HFF-Myc (cell line): Measurements from ENCODE around the gene GLT6D1.

ENCODE experiments used
- DNase-seq: peaks from one replicate; pipeline ENCODE4 v3.0.0-alpha.2; 2011; ENCODE audit warnings: low read depth; ENCODE audit errors: extremely low read depth
- H3K4me3 ChIP-seq: replicated peaks from 2 replicates; pipeline ENCODE4 v1.5.1; 2011; ENCODE audit warnings: low read depth, mild to moderate bottlenecking, control low read depth, low read length
- TF ChIP-seq, protein P1 (sequence below): IDR thresholded peaks from 2 replicates; pipeline ENCODE4 v1.5.1; 2012; ENCODE audit warnings: mild to moderate bottlenecking, low read depth, low read length, control low read depth; ENCODE audit errors: missing control alignments

Gene GLT6D1

GRCh38 chr9:135584934-135585333 is 54.4 kb downstream of the GLT6D1 start:
- TF ChIP-seq, protein P1, sequence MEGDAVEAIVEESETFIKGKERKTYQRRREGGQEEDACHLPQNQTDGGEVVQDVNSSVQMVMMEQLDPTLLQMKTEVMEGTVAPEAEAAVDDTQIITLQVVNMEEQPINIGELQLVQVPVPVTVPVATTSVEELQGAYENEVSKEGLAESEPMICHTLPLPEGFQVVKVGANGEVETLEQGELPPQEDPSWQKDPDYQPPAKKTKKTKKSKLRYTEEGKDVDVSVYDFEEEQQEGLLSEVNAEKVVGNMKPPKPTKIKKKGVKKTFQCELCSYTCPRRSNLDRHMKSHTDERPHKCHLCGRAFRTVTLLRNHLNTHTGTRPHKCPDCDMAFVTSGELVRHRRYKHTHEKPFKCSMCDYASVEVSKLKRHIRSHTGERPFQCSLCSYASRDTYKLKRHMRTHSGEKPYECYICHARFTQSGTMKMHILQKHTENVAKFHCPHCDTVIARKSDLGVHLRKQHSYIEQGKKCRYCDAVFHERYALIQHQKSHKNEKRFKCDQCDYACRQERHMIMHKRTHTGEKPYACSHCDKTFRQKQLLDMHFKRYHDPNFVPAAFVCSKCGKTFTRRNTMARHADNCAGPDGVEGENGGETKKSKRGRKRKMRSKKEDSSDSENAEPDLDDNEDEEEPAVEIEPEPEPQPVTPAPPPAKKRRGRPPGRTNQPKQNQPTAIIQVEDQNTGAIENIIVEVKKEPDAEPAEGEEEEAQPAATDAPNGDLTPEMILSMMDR, result no peak
- no peak overlapping the region for H3K4me3 ChIP-seq
- no peak for DNase-seq

- TF ChIP-seq, protein P1, result no peak
- H3K4me3 ChIP-seq, result no peak overlapping the region
- DNase-seq, result no peak
Measured at GRCh38 chr9:135584371-135584770, 55.0 kb downstream of the GLT6D1 start.

- no peak overlapping the region for H3K4me3 ChIP-seq
- TF ChIP-seq, protein P1, result no peak
- DNase-seq, result no peak
Measured at GRCh38 chr9:135583688-135584011, 55.7 kb downstream of the GLT6D1 start.

GRCh38 chr9:135582966-135583687 is 56.2 kb downstream of the GLT6D1 start:
- DNase-seq, result no peak
- TF ChIP-seq, protein P1, result no peak
- H3K4me3 ChIP-seq, result no peak overlapping the region

DNA sequence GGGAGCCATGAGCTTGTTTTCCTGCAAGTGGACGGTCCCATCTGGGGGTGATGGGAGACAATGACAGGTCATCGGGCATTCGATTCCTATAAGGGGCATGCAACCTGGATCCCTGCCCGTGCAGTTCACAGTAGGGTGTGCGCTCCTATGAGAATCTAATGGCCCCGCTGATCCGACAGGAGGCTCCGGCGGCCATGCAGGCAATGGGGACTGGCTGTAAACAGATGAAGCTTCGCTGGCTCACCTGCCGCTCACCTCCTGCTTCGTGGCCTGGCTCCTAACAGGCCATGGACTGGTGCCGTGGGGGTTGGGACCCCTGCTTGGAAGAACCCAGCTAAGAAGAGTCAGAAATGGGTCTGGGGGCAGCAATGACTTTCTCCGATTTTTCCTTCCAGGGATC is 56.8 kb downstream of the GLT6D1 start:
- no peak overlapping the region for H3K4me3 ChIP-seq
- TF ChIP-seq, protein P1, result no peak
- no peak for DNase-seq

DNA sequence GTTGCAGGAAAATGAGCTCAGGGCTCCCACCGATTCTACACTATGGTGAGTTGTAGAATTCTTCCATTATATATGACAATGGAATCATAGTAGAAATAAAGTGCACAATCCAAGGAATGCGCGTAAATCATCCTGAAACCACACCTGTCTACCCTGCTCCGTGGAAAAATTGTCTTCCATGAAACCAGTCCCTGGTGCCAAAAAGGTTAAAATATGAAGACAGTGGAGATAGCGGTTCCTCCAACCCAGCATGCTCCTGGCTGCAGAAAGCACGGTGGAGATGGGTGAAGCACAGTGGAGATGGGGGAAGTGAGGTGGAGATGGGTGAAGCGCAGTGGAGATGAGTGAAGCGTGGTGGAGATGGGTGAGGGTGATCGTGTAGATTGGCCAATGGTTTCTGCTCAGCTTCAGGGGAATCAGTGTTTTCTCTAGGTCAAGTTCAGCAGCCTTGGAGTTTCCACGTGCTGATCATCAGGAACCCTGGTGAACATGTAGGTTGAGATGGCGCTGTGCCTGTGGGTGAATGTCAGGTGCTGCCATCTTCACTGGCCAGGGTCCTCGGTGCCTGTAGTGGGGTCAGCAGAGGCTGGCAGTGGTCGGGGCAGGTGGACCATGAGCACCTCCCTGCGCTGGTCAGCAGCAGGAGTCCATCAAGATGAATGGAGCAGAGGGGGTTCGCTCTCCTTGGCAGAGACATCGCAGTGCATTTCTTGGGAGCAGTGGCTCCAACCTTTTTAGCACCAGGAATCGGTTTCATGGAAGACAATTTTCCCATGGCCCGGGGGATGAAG is 57.5 kb downstream of the GLT6D1 start:
- no peak for DNase-seq
- no peak overlapping the region for H3K4me3 ChIP-seq
- TF ChIP-seq, protein P1, result no peak
